Aortic smooth muscle cell (primary cell): ENCODE measurements around the gene HOXC9. TPM values are rescaled to one million over a fixed set of nuclear protein-coding genes. Genes with fewer than 3 reads are reported as not detected.

Experiments used
- total RNA-seq: library from RNA; depleted of rRNA; stranded (reverse); fragments of >200 nt; gene quantifications from 2 replicates; pipeline ENCODE4 v1.2.3, GENCODE V29; 2014

Gene HOXC9
- not detected in 2 replicates for total RNA-seq

GRCh38 chr12:54000116-54001114 lies at the start of gene HOXC9:
HOXC9 (plus strand) TSS chr12:54000161; CDS start chr12:54000189, 28 bp downstream.

DNA sequence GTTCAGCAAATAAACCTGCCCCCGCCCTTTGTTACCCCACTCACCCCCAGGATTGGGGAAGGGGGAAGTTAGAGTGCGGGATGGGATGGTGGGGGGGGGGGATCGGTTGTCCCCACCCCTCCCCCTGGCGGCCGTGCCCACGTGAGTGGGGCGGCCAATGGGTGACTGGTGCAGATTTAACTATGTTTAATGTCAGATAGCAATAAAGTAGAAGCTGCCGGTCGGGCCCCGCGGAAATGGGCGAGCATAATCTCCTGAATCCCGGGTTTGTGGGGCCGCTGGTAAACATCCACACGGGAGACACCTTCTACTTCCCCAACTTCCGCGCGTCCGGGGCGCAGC lies 45.3 kb upstream of the HOXC9 start, which contains the start of gene HOXC12:
HOXC12 (plus strand) TSS at position 210 of the 342 bp plus-strand sequence; CDS start at position 237, 27 bp downstream.

GRCh38 chr12:53972722-53973235 lies 27.2 kb upstream of the HOXC9 start, which contains the start of gene HOXC11:
HOXC11 (plus strand) TSS chr12:53973126; CDS start chr12:53973242, 116 bp downstream.

DNA sequence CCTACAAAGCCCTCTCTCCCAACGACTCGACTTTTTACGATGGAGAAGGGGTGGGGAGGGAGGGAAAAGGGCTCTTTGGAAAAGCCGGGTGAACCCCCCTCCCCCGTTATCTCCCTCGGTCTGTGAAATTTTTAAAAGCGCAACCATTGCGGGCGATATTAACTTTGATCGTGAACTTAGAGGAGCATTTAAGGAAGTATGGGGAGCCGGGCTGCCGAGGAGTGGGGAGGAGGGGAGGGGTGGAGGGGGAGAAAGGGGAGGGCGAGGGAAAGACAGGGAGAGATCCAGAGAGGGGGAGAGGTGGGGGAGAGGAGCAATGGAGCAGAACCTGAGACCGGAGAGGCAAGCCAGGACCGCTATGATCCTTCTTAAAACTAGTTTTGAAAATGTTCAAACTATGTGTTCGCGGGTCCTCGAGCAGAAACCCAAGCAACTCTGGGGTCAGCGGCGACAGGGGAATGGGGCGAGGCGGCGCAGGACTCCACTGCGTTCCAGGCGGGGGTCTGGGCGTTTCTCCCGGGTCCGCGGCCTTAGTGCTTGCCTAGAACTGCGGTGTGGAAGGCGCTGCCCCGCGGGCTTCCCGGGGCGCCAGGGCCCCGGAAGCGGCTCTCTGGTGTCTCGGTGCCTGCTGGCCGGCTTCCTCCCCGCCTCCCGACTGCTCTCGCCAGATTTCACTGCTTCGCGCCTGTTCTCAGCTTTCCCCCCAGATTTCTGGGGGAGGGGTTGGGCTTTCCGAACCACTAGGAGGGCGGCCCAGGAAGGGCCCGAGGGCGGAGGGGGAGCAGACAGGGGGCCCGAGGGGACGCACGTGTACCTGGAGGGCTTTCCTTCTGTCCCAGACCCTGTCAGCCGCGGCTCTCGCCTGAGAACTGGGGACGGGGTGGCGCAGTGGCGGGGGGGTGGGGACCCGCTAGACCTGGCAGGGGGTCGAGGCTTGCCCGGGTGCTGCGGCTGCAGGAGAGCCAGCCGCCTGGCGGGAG lies 25.6 kb upstream of the HOXC9 start, which contains the start of gene HOTAIR:
HOTAIR (minus strand) TSS at position 871 of the 980 bp plus-strand sequence.

DNA sequence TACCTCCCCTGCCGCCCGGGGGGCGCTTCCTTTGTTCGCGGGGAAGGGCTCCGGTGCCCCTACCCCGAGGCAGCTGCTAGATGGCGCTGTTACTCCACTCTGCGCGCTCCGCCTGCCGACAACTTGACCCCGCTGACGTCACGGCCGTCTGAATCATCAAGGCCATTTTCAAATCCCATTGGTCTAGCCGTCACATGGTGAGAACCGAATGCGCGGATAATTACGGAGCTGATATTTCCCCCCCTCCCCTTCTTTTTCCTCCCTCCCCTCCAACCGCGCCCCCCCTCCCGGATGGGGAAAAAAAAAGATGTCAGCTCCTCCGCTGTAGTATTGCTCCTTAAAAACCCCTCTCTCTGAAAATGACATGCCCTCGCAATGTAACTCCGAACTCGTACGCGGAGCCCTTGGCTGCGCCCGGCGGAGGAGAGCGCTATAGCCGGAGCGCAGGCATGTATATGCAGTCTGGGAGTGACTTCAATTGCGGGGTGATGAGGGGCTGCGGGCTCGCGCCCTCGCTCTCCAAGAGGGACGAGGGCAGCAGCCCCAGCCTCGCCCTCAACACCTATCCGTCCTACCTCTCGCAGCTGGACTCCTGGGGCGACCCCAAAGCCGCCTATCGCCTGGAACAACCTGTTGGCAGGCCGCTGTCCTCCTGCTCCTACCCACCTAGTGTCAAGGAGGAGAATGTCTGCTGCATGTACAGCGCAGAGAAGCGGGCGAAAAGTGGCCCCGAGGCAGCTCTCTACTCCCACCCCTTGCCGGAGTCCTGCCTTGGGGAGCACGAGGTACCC lies 14.9 kb upstream of the HOXC9 start, which contains the start of gene HOXC10:
HOXC10 (plus strand) TSS at position 246 of the 791 bp plus-strand sequence; CDS start at position 360, 114 bp downstream.

GRCh38 chr12:54028314-54029201 lies 28.6 kb downstream of the HOXC9 start, which contains the start of gene HOXC6:
HOXC6 (plus strand) TSS chr12:54028440; CDS start chr12:54028522, 82 bp downstream.

DNA sequence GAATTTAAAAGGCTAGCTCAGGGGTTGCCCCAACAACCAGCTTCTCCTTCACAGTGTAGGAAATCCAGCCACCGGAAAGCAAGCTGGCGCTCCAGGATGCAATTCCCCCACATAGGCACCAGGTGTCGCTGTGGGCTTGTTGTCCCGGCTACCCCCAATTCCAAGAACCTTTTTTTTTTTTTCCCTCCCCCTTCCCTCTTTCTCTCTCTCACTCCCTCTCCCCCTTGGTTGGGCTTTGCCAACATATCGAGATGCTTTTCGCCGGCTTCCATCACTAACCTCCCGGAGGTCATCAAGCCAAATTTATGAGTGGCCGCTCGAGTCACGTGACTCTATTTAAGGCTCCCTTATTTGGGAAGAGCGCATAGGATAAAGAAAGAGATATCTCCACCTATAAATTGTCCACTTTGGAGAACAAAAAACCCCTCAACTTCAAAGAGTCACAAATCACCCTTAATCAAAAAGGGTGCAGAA lies 32.7 kb downstream of the HOXC9 start, which contains the start of gene HOXC5:
HOXC5 (plus strand) TSS at position 424 of the 474 bp plus-strand sequence. CDS start 73 bp downstream, outside the sequence.

Other genes starting within 250 kb of the HOXC9 start
- not detected in 2 replicates for gene CISTR, start 248.2 kb upstream of the HOXC9 start, total RNA-seq
- not detected in 2 replicates for gene HOXC13, start 61.3 kb upstream of the HOXC9 start, total RNA-seq
- not detected in 2 replicates for gene HOXC12, start 45.3 kb upstream of the HOXC9 start, total RNA-seq
- gene HOXC11, start 27.0 kb upstream of the HOXC9 start, total RNA-seq, result not detected in 2 replicates
- not detected in 2 replicates for gene HOTAIR, start 25.2 kb upstream of the HOXC9 start, total RNA-seq
- not detected in 2 replicates for gene HOXC10, start 15.0 kb upstream of the HOXC9 start, total RNA-seq
- not detected in 2 replicates for gene HOXC8, start 8.8 kb downstream of the HOXC9 start, total RNA-seq
- gene HOXC6, start 28.3 kb downstream of the HOXC9 start, total RNA-seq, result not detected in 2 replicates
- not detected in 2 replicates for gene HOXC5, start 32.9 kb downstream of the HOXC9 start, total RNA-seq
- gene HOXC4, start 53.7 kb downstream of the HOXC9 start, total RNA-seq, result not detected in 2 replicates
- gene SMUG1, start 188.8 kb downstream of the HOXC9 start, total RNA-seq, result 18.4 and 20.1 TPM in 2 replicates